ENCODE measurements around the gene EPHA7.

Gene EPHA7

GRCh38 chr6:93278241-93278640 is 141.1 kb downstream of the EPHA7 start:
- no peak for DNase-seq (ENCODE audit: low read depth, low spot score)
- no peak overlapping the region for H3K9ac ChIP-seq (ENCODE audit: insufficient read length)
- H3K9me3 ChIP-seq (ENCODE audit: low read depth, low read length) = no peaks in the 10 kb centered on the region
- no peak for TF ChIP-seq POLR2AphosphoS5 (IDR thresholded peaks at IDR 0.05; ENCODE audit: borderline replicate concordance, low read depth, low read length)
- TF ChIP-seq FOXP2 (optimal IDR thresholded peaks at IDR 0.05; ENCODE audit: control extremely low read depth, extremely low read length, insufficient read depth) = no peak
- no peak for TF ChIP-seq EZH2 (IDR thresholded peaks at IDR 0.05)
- no peak overlapping the region for H3K4me3 ChIP-seq
- H3K27ac ChIP-seq = no peak overlapping the region
- no peaks in the 10 kb centered on the region for H3K36me3 ChIP-seq (ENCODE audit: insufficient read depth, low read length)

GRCh38 chr6:93272896-93273295 is 146.5 kb downstream of the EPHA7 start:
- H3K27ac ChIP-seq = no peak overlapping the region
- no peak for DNase-seq (ENCODE audit: low read depth, low spot score)
- H3K36me3 ChIP-seq (ENCODE audit: insufficient read depth, low read length) = no peaks in the 10 kb centered on the region
- no peak overlapping the region for H3K4me3 ChIP-seq
- H3K9ac ChIP-seq (ENCODE audit: insufficient read length) = no peak overlapping the region
- H3K9me3 ChIP-seq (ENCODE audit: low read depth, low read length) = no peaks in the 10 kb centered on the region
- TF ChIP-seq POLR2AphosphoS5 (IDR thresholded peaks at IDR 0.05; ENCODE audit: borderline replicate concordance, low read depth, low read length) (no peak), FOXP2 (optimal IDR thresholded peaks at IDR 0.05; ENCODE audit: control extremely low read depth, extremely low read length, insufficient read depth) (no peak)

DNA sequence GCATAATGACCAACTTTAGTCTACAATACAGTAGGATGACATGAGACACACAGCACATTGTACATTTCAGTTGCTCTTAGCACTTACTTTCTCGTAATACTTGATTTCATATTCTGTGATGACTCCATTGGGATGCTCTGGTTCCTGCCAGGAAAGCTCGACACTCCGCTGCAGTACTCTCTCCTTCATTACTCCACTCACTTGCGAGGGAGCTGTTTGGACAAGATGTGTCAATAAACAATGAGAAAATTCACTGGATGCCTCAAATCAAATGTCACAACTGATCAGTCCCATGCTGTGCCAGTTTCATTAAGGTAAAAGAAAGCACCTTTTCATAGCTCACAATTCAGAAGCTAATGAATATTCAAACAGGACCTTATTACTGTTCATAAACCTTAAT is 147.1 kb downstream of the EPHA7 start:
- H3K27ac ChIP-seq = no peak overlapping the region
- no peaks in the 10 kb centered on the region for H3K36me3 ChIP-seq (ENCODE audit: insufficient read depth, low read length)
- no peak for TF ChIP-seq EZH2 (IDR thresholded peaks at IDR 0.05)
- TF ChIP-seq POLR2AphosphoS5 (IDR thresholded peaks at IDR 0.05; ENCODE audit: borderline replicate concordance, low read depth, low read length) = no peak
- no peak for TF ChIP-seq FOXP2 (optimal IDR thresholded peaks at IDR 0.05; ENCODE audit: control extremely low read depth, extremely low read length, insufficient read depth)
- H3K9ac ChIP-seq (ENCODE audit: insufficient read length) = no peak overlapping the region
- no peaks in the 10 kb centered on the region for H3K9me3 ChIP-seq (ENCODE audit: low read depth, low read length)
- no peak overlapping the region for H3K4me3 ChIP-seq
- DNase-seq (ENCODE audit: low read depth, low spot score) = no peak

GRCh38 chr6:93266116-93266817 is 153.1 kb downstream of the EPHA7 start:
- TF ChIP-seq EZH2 (IDR thresholded peaks at IDR 0.05) = no peak
- TF ChIP-seq POLR2AphosphoS5 (IDR thresholded peaks at IDR 0.05; ENCODE audit: borderline replicate concordance, low read depth, low read length) = no peak
- no peak for TF ChIP-seq FOXP2 (optimal IDR thresholded peaks at IDR 0.05; ENCODE audit: control extremely low read depth, extremely low read length, insufficient read depth)
- DNase-seq (ENCODE audit: low read depth, low spot score) = peak; percentile 16
- Histone ChIP-seq H3K9ac (ENCODE audit: insufficient read length) (no peak overlapping the region), H3K4me3 (no peak overlapping the region), H3K9me3 (ENCODE audit: low read depth, low read length) (no peaks in the 10 kb centered on the region), H3K36me3 (ENCODE audit: insufficient read depth, low read length) (no peaks in the 10 kb centered on the region), H3K27ac (peak overlapping the region; percentile 37; the same call in 1 of the 2 replicates)

DNA sequence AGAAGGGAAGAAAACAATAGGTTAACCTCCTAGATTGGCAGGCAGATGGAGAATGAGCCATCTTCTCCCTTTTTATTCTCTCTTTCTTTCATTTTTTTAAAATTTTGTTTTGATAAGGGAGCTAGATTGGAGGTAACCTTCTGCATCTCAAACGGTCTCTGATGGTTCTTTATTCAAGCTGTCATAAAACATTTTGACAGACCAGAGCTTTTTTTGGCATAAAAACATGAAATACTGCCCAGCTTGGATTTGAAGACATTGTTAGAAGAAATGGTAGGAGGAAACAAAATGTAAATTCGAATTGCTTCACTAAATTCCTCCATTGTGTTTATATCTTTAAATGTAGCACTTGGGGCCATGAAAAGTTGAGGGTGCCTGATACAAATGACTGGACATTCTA is 158.5 kb downstream of the EPHA7 start:
- Histone ChIP-seq H3K36me3 (ENCODE audit: insufficient read depth, low read length) (no peaks in the 10 kb centered on the region), H3K9me3 (ENCODE audit: low read depth, low read length) (no peaks in the 10 kb centered on the region), H3K9ac (ENCODE audit: insufficient read length) (no peak overlapping the region), H3K4me3 (no peak overlapping the region), H3K27ac (no peak overlapping the region)
- DNase-seq (ENCODE audit: low read depth, low spot score) = no peak
- TF ChIP-seq POLR2AphosphoS5 (IDR thresholded peaks at IDR 0.05; ENCODE audit: borderline replicate concordance, low read depth, low read length) (no peak), FOXP2 (optimal IDR thresholded peaks at IDR 0.05; ENCODE audit: control extremely low read depth, extremely low read length, insufficient read depth) (no peak), EZH2 (IDR thresholded peaks at IDR 0.05) (no peak)

DNA sequence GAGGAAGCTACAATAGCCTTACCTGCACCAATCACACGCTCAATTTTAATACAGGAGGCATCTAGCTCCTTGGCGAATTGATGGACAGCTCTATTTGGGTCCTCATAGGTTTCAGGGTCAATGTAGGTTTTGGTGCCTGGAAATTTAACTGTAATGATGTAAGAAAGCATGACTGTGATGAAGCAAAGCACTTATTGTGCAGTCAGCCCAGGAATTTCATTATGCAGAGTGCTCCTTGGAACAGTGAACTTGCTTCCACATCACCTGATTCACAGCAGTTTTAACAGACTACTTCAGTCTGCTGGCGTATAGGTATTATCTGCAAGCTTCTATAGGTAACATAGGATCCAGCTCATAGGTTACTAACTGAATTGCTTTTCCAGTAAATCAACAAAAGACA is 160.0 kb downstream of the EPHA7 start:
- no peak overlapping the region for H3K9ac ChIP-seq (ENCODE audit: insufficient read length)
- no peak for TF ChIP-seq POLR2AphosphoS5 (IDR thresholded peaks at IDR 0.05; ENCODE audit: borderline replicate concordance, low read depth, low read length)
- no peak for TF ChIP-seq FOXP2 (optimal IDR thresholded peaks at IDR 0.05; ENCODE audit: control extremely low read depth, extremely low read length, insufficient read depth)
- TF ChIP-seq EZH2 (IDR thresholded peaks at IDR 0.05) = no peak
- no peaks in the 10 kb centered on the region for H3K9me3 ChIP-seq (ENCODE audit: low read depth, low read length)
- no peak overlapping the region for H3K27ac ChIP-seq
- no peak for DNase-seq (ENCODE audit: low read depth, low spot score)
- no peak overlapping the region for H3K4me3 ChIP-seq
- no peaks in the 10 kb centered on the region for H3K36me3 ChIP-seq (ENCODE audit: insufficient read depth, low read length)

- Histone ChIP-seq H3K9ac (ENCODE audit: insufficient read length) (no peak overlapping the region), H3K4me3 (no peak overlapping the region), H3K9me3 (ENCODE audit: low read depth, low read length) (no peaks in the 10 kb centered on the region), H3K36me3 (ENCODE audit: insufficient read depth, low read length) (no peaks in the 10 kb centered on the region), H3K27ac (no peak overlapping the region)
- no peak for TF ChIP-seq FOXP2 (optimal IDR thresholded peaks at IDR 0.05; ENCODE audit: control extremely low read depth, extremely low read length, insufficient read depth)
- TF ChIP-seq EZH2 (IDR thresholded peaks at IDR 0.05) = no peak
- TF ChIP-seq POLR2AphosphoS5 (IDR thresholded peaks at IDR 0.05; ENCODE audit: borderline replicate concordance, low read depth, low read length) = no peak
- no peak for DNase-seq (ENCODE audit: low read depth, low spot score)
Observed at GRCh38 chr6:93252930-93253329, 166.4 kb downstream of the EPHA7 start.

- TF ChIP-seq EZH2 (IDR thresholded peaks at IDR 0.05) (no peak), FOXP2 (optimal IDR thresholded peaks at IDR 0.05; ENCODE audit: control extremely low read depth, extremely low read length, insufficient read depth) (no peak), POLR2AphosphoS5 (IDR thresholded peaks at IDR 0.05; ENCODE audit: borderline replicate concordance, low read depth, low read length) (no peak)
- Histone ChIP-seq H3K9me3 (ENCODE audit: low read depth, low read length) (no peaks in the 10 kb centered on the region), H3K27ac (no peak overlapping the region), H3K36me3 (ENCODE audit: insufficient read depth, low read length) (no peaks in the 10 kb centered on the region), H3K4me3 (no peak overlapping the region), H3K9ac (ENCODE audit: insufficient read length) (no peak overlapping the region)
- no peak for DNase-seq (ENCODE audit: low read depth, low spot score)
Observed at GRCh38 chr6:93248631-93249030, 170.7 kb downstream of the EPHA7 start.
